Measurements from ENCODE around the gene ANAPC16. TPM values are rescaled to one million over a fixed set of nuclear protein-coding genes. Genes with fewer than 3 reads are reported as not detected.

ANAPC16 gene
- total and polyA plus RNA-seq, 2 of the 4 experiments (the other 2 are of a cell fraction), result 25.2 to 26.3 TPM

DNA sequence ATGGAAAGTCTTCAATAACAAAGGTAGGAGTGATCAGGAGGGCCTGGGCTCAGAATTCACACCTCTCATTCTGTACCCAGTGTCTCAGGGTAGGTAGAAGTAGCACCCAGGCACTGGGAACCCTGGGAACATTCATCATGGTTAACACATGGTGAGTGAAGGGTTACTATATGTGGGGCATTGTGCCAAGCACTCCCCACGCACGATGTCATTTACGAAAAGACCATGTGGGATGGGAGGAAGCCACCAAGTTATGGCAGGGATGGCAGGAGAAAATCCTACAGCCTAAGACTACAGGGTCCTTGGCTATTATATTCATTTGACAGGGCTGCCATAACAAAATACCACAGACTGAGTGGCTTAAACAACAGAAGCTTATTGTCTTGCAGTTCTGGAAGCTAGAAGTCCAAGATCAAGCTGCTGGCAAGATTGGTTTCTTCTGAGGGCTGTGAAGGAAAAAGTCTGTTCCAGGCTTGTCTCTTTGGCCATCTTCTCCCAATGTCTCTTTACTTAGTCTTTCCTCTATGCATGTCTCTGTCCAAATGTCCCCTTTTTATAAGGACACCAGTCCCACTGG, 30.2 kb downstream of the ANAPC16 start:
- no peak overlapping the region; the same call in 1 of the 2 replicates for H3K23ac ChIP-seq (ENCODE audit: low read depth, low read length)
- no peak for DNase-seq

More for the DNA sequence above, 30.2 kb downstream of the ANAPC16 start:
- Histone ChIP-seq H3K9me3 (ENCODE audit: control insufficient read depth, insufficient read depth, low read length) (no peaks in the 10 kb centered on the region), H4K20me1 (ENCODE audit: insufficient read depth, low read length) (peaks cover 5% of the 10 kb centered on the region; the same call in 1 of the 2 replicates), H3K4me2 (ENCODE audit: low read depth, low read length) (no peak overlapping the region), H2BK5ac (ENCODE audit: low read depth, low read length, poor library complexity, severe bottlenecking) (no peak overlapping the region), H2BK20ac (ENCODE audit: low read depth, low read length) (peak overlapping the region; percentile 74), H3K4me3 (ENCODE audit: insufficient read depth, low read depth, low read length) (no peak overlapping the region), H3K27me3 (ENCODE audit: control insufficient read depth, insufficient read depth, low read length) (no peaks in the 10 kb centered on the region), H3K9me1 (ENCODE audit: insufficient read depth, low read length) (peaks cover 22% of the 10 kb centered on the region), H3K79me1 (ENCODE audit: low read depth in 1 of 2, low read length in 2 of 2) (no peaks in the 10 kb centered on the region; a peak in 1 of 4 replicates), H2BK120ac (ENCODE audit: low read depth, low read length) (peak overlapping the region; percentile 60), H3K56ac (ENCODE audit: extremely low read depth, insufficient read depth, low read length) (no peak overlapping the region), H3K4ac (ENCODE audit: low read depth, low read length) (peak overlapping the region; percentile 82), H4K5ac (ENCODE audit: low read depth, low read length) (peak overlapping the region; percentile 31; the same call in 1 of the 2 replicates), H3K14ac (replicated peaks; ENCODE audit: low read depth, low read length) (peak overlapping the region; percentile 78), H2AK5ac (ENCODE audit: low read depth, low read length) (peak overlapping the region; percentile 79), H3K18ac (ENCODE audit: low read depth, low read length) (peak overlapping the region; percentile 79), H3K9ac (ENCODE audit: low read depth, low read length) (no peak overlapping the region), H3K4me1 (ENCODE audit: control insufficient read depth, insufficient read depth, low read length) (peaks cover 24% of the 10 kb centered on the region), H4K91ac (ENCODE audit: insufficient read depth, low read depth, low read length) (peak overlapping the region; percentile 72), H3K27ac (ENCODE audit: insufficient read depth, low read length) (peak overlapping the region; percentile 20; the same call in 1 of the 2 replicates), H2BK15ac (ENCODE audit: low read depth, low read length) (peak overlapping the region; percentile 91; the same call in 2 of the 3 replicates), H2AK9ac (replicated peaks; ENCODE audit: low read depth, low read length, poor library complexity) (no peak overlapping the region), H2AFZ (replicated peaks; ENCODE audit: low read length, poor library complexity) (peak overlapping the region; percentile 64), H4K8ac (ENCODE audit: low read depth in 2 of 2, low read length in 2 of 2) (peak overlapping the region in 1 of 2 experiments; percentile 46; a peak in 3 of 4 replicates), H3K36me3 (ENCODE audit: control insufficient read depth, insufficient read depth, low read length) (no peaks in the 10 kb centered on the region)
- POLR2A ChIA-PET (ENCODE audit: unreplicated experiment), result no interaction called here
- in situ Hi-C loops (cut with MboI; ENCODE audit: low sequenced_read_pairs) (loop anchor here (10.0 kb wide), 1 partner anchor 89 kb away; no protein-coding TSS in a partner anchor), dilution Hi-C loops (cut with HindIII; ENCODE audit: low sequenced_read_pairs, unreplicated experiment) (no loop called here), intact Hi-C loops (cut with micrococcal nuclease) (loop anchor here (2.0 kb wide), 1 partner anchor 15 kb away; no protein-coding TSS in a partner anchor)
- no TSS peak for BruUV-seq (replicated peaks)
- no peak for ATAC-seq (ENCODE audit: low read depth)
- CTCF ChIA-PET, result no interaction called here
- TF ChIP-seq MAFK (IDR thresholded peaks at IDR 0.05; ENCODE audit: low read depth, low read length), result no peak
- no CpG with 5 or more reads among the region's 3 CpGs for WGBS, 2 experiments (ENCODE audit: extremely low coverage in 2 of 2, insufficient read length in 1 of 2)
